Measurements from ENCODE around the gene RNGTT.

DNA sequence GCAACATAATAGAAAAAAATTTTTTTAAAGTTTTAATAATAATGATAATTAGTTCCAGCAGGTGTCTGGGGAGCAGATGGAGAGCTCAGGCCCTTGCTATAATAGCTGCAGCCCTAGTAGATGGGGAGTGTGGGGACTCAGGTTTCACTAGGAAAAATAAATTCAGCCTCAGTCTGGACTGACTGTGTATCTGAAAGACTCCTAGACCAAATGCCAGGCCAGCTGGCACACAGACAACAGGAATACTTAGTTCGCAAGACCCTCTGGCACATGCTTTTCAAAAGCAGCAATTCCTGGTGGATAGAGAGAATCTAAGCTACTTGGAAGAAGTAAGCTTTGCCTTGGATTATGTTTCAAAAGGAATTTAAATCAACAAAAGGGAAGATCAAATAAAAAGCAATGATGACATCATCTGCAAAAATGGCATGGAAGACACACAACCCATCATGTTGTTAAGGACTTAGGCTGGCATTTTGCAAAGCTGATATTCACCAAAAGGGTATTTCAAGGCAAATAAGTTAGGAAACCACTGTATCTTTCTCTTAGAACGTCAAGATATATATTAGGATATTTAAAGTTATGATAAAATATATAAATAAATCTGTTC lies 107.8 kb downstream of the RNGTT start:
- TF ChIP-seq, protein P1, sequence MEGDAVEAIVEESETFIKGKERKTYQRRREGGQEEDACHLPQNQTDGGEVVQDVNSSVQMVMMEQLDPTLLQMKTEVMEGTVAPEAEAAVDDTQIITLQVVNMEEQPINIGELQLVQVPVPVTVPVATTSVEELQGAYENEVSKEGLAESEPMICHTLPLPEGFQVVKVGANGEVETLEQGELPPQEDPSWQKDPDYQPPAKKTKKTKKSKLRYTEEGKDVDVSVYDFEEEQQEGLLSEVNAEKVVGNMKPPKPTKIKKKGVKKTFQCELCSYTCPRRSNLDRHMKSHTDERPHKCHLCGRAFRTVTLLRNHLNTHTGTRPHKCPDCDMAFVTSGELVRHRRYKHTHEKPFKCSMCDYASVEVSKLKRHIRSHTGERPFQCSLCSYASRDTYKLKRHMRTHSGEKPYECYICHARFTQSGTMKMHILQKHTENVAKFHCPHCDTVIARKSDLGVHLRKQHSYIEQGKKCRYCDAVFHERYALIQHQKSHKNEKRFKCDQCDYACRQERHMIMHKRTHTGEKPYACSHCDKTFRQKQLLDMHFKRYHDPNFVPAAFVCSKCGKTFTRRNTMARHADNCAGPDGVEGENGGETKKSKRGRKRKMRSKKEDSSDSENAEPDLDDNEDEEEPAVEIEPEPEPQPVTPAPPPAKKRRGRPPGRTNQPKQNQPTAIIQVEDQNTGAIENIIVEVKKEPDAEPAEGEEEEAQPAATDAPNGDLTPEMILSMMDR (tag by site-specific recombination; IDR thresholded peaks at IDR 0.05) = no peak
- TF ChIP-seq ZNF248 (tag by site-specific recombination; IDR thresholded peaks at IDR 0.05) = no peak
- TF ChIP-seq HOXD13 (CRISPR knock-in tag; IDR thresholded peaks at IDR 0.05; ENCODE audit: borderline replicate concordance) = no peak
- TF ChIP-seq ZNF560 (tag by site-specific recombination; IDR thresholded peaks at IDR 0.05; ENCODE audit: borderline replicate concordance) = no peak
- TF ChIP-seq, protein P2, sequence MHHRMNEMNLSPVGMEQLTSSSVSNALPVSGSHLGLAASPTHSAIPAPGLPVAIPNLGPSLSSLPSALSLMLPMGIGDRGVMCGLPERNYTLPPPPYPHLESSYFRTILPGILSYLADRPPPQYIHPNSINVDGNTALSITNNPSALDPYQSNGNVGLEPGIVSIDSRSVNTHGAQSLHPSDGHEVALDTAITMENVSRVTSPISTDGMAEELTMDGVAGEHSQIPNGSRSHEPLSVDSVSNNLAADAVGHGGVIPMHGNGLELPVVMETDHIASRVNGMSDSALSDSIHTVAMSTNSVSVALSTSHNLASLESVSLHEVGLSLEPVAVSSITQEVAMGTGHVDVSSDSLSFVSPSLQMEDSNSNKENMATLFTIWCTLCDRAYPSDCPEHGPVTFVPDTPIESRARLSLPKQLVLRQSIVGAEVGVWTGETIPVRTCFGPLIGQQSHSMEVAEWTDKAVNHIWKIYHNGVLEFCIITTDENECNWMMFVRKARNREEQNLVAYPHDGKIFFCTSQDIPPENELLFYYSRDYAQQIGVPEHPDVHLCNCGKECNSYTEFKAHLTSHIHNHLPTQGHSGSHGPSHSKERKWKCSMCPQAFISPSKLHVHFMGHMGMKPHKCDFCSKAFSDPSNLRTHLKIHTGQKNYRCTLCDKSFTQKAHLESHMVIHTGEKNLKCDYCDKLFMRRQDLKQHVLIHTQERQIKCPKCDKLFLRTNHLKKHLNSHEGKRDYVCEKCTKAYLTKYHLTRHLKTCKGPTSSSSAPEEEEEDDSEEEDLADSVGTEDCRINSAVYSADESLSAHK (tag by site-specific recombination; IDR thresholded peaks at IDR 0.05) = no peak
- TF ChIP-seq SCRT2 (tag by site-specific recombination; IDR thresholded peaks at IDR 0.05) = no peak
- TF ChIP-seq, protein P3, sequence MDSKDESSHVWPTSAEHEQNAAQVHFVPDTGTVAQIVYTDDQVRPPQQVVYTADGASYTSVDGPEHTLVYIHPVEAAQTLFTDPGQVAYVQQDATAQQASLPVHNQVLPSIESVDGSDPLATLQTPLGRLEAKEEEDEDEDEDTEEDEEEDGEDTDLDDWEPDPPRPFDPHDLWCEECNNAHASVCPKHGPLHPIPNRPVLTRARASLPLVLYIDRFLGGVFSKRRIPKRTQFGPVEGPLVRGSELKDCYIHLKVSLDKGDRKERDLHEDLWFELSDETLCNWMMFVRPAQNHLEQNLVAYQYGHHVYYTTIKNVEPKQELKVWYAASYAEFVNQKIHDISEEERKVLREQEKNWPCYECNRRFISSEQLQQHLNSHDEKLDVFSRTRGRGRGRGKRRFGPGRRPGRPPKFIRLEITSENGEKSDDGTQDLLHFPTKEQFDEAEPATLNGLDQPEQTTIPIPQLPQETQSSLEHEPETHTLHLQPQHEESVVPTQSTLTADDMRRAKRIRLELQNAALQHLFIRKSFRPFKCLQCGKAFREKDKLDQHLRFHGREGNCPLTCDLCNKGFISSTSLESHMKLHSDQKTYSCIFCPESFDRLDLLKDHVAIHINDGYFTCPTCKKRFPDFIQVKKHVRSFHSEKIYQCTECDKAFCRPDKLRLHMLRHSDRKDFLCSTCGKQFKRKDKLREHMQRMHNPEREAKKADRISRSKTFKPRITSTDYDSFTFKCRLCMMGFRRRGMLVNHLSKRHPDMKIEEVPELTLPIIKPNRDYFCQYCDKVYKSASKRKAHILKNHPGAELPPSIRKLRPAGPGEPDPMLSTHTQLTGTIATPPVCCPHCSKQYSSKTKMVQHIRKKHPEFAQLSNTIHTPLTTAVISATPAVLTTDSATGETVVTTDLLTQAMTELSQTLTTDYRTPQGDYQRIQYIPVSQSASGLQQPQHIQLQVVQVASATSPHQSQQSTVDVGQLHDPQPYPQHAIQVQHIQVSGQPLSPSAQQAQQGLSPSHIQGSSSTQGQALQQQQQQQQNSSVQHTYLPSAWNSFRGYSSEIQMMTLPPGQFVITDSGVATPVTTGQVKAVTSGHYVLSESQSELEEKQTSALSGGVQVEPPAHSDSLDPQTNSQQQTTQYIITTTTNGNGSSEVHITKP (tag by site-specific recombination; IDR thresholded peaks at IDR 0.05) = no peak
- TF ChIP-seq OVOL3 (tag by site-specific recombination; IDR thresholded peaks at IDR 0.05) = no peak
- TF ChIP-seq, protein P4, sequence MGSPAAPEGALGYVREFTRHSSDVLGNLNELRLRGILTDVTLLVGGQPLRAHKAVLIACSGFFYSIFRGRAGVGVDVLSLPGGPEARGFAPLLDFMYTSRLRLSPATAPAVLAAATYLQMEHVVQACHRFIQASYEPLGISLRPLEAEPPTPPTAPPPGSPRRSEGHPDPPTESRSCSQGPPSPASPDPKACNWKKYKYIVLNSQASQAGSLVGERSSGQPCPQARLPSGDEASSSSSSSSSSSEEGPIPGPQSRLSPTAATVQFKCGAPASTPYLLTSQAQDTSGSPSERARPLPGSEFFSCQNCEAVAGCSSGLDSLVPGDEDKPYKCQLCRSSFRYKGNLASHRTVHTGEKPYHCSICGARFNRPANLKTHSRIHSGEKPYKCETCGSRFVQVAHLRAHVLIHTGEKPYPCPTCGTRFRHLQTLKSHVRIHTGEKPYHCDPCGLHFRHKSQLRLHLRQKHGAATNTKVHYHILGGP (tag by site-specific recombination; IDR thresholded peaks at IDR 0.05) = no peak
- TF ChIP-seq, protein P5, sequence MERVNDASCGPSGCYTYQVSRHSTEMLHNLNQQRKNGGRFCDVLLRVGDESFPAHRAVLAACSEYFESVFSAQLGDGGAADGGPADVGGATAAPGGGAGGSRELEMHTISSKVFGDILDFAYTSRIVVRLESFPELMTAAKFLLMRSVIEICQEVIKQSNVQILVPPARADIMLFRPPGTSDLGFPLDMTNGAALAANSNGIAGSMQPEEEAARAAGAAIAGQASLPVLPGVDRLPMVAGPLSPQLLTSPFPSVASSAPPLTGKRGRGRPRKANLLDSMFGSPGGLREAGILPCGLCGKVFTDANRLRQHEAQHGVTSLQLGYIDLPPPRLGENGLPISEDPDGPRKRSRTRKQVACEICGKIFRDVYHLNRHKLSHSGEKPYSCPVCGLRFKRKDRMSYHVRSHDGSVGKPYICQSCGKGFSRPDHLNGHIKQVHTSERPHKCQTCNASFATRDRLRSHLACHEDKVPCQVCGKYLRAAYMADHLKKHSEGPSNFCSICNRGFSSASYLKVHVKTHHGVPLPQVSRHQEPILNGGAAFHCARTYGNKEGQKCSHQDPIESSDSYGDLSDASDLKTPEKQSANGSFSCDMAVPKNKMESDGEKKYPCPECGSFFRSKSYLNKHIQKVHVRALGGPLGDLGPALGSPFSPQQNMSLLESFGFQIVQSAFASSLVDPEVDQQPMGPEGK (tag by site-specific recombination; IDR thresholded peaks at IDR 0.05) = no peak
- no peak for TF ChIP-seq ZNF707 (tag by site-specific recombination; IDR thresholded peaks at IDR 0.05)
- TF ChIP-seq ZNF777 (tag by site-specific recombination; IDR thresholded peaks at IDR 0.05; ENCODE audit: borderline replicate concordance) = no peak
- no peak for TF ChIP-seq ZNF302 (tag by site-specific recombination; IDR thresholded peaks at IDR 0.05; ENCODE audit: low read depth)
- no peak for TF ChIP-seq ZNF214 (tag by site-specific recombination; IDR thresholded peaks at IDR 0.05; ENCODE audit: borderline replicate concordance)

Measured in HEK293 (cell line).